IPS-11a (cell line): ENCODE measurements around the gene RPS21.
"Not testable (repeated sequence)": the region's sequence is repeated elsewhere in the genome, so short reads cannot be mapped to it uniquely, and the experiment has no call there.

Source experiments
- H3K4me3 ChIP-seq: one replicate; pipeline ENCODE4 v1.5.1; 2013; ENCODE audit warnings: low read depth, low read length, control low read depth

Gene RPS21

GRCh38 chr20:62364911-62365736 is 21.8 kb upstream of the RPS21 start:
- H3K4me3 ChIP-seq = peak overlapping the region; percentile 4

- peak overlapping the region; percentile 74 for H3K4me3 ChIP-seq
These were observed 21.0 kb upstream of the RPS21 start for GRCh38 chr20:62365814-62366369.

- H3K4me3 ChIP-seq = peak overlapping the region; percentile 74
These were observed 20.4 kb upstream of the RPS21 start for GRCh38 chr20:62366370-62367135.

- H3K4me3 ChIP-seq = peak within 1 kb of the TSS; percentile 74
These were observed 19.7 kb upstream of the RPS21 start, which contains the start of gene LAMA5 for GRCh38 chr20:62367136-62367632. Gene LAMA5 (minus strand): TSS chr20:62367312. CDS start chr20:62367245, 67 bp downstream.

- H3K4me3 ChIP-seq = peak overlapping the region; percentile 37
These were observed 19.1 kb upstream of the RPS21 start for GRCh38 chr20:62367633-62368391.

- peak overlapping the region; percentile 13 for H3K4me3 ChIP-seq
These were observed 18.4 kb upstream of the RPS21 start for GRCh38 chr20:62368392-62368975.

GRCh38 chr20:62368976-62369814 is 17.7 kb upstream of the RPS21 start:
- H3K4me3 ChIP-seq = peak overlapping the region; percentile 18

- no peak overlapping the region for H3K4me3 ChIP-seq
These were observed 17.1 kb upstream of the RPS21 start for GRCh38 chr20:62369815-62370114.

GRCh38 chr20:62370115-62370806 is 16.6 kb upstream of the RPS21 start:
- H3K4me3 ChIP-seq = no peak overlapping the region

- no peak overlapping the region for H3K4me3 ChIP-seq
These were observed 15.9 kb upstream of the RPS21 start for GRCh38 chr20:62370807-62371587.

GRCh38 chr20:62371588-62372041 is 15.3 kb upstream of the RPS21 start:
- no peak overlapping the region for H3K4me3 ChIP-seq

GRCh38 chr20:62372042-62372993 is 14.6 kb upstream of the RPS21 start:
- H3K4me3 ChIP-seq = no peak overlapping the region

- H3K4me3 ChIP-seq = not testable (repeated sequence)
These were observed 13.2 kb upstream of the RPS21 start for GRCh38 chr20:62373631-62374179.

GRCh38 chr20:62374331-62375152 is 12.4 kb upstream of the RPS21 start:
- no peak overlapping the region for H3K4me3 ChIP-seq

- H3K4me3 ChIP-seq = no peak overlapping the region
These were observed 10.5 kb upstream of the RPS21 start for GRCh38 chr20:62376112-62377063.
